Nephron (organoid): ENCODE data around the gene RXRA.

Source experiments
- H3K27ac Mint-ChIP-seq, 3 experiments: 2 replicates each; pipeline ENCODE4 v1.8.0; 2020; ENCODE audit warnings: mixed read lengths in 3 of 3, mild to moderate bottlenecking in 2 of 3, moderate library complexity in 1 of 3
- H3K27me3 Mint-ChIP-seq: 2 replicates; pipeline ENCODE4 v1.8.0; 2021; ENCODE audit warnings: low read depth, mild to moderate bottlenecking, moderate library complexity, mixed read lengths
- H3K36me3 Mint-ChIP-seq: 2 replicates; pipeline ENCODE4 v1.8.0; 2020; ENCODE audit warnings: low read depth, mixed read lengths
- H3K4me1 Mint-ChIP-seq: 2 replicates; pipeline ENCODE4 v1.8.0; 2020; ENCODE audit warnings: mixed read lengths
- H3K4me3 Mint-ChIP-seq, 3 experiments: 2 replicates each; pipeline ENCODE4 v1.8.0; 2020; ENCODE audit warnings: mild to moderate bottlenecking in 3 of 3, mixed read lengths in 3 of 3, moderate library complexity in 2 of 3
- H3K9me3 Mint-ChIP-seq: 2 replicates; pipeline ENCODE4 v1.8.0; 2020; ENCODE audit warnings: mixed read lengths
- TF ChIP-seq, protein P1 (sequence below), 3 experiments: fragments of 200-600 bp; sonication (generic); IDR thresholded peaks; one replicate each; pipeline ENCODE4 v1.5.0; 2021; ENCODE audit warnings: antibody characterized with exemption in 3 of 3; ENCODE audit not compliant: unreplicated experiment in 3 of 3

The RXRA gene

GRCh38 chr9:134377143-134377484 is 50.9 kb downstream of the RXRA start:
- TF ChIP-seq, protein P1, sequence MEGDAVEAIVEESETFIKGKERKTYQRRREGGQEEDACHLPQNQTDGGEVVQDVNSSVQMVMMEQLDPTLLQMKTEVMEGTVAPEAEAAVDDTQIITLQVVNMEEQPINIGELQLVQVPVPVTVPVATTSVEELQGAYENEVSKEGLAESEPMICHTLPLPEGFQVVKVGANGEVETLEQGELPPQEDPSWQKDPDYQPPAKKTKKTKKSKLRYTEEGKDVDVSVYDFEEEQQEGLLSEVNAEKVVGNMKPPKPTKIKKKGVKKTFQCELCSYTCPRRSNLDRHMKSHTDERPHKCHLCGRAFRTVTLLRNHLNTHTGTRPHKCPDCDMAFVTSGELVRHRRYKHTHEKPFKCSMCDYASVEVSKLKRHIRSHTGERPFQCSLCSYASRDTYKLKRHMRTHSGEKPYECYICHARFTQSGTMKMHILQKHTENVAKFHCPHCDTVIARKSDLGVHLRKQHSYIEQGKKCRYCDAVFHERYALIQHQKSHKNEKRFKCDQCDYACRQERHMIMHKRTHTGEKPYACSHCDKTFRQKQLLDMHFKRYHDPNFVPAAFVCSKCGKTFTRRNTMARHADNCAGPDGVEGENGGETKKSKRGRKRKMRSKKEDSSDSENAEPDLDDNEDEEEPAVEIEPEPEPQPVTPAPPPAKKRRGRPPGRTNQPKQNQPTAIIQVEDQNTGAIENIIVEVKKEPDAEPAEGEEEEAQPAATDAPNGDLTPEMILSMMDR (IDR thresholded peaks at IDR 0.05; ENCODE audit: unreplicated experiment in 3 of 3) = no peak
- H3K27ac Mint-ChIP-seq = peak overlapping the region in 1 of 3 experiments; percentile 38
- H3K36me3 Mint-ChIP-seq = no peaks in the 10 kb centered on the region

DNA sequence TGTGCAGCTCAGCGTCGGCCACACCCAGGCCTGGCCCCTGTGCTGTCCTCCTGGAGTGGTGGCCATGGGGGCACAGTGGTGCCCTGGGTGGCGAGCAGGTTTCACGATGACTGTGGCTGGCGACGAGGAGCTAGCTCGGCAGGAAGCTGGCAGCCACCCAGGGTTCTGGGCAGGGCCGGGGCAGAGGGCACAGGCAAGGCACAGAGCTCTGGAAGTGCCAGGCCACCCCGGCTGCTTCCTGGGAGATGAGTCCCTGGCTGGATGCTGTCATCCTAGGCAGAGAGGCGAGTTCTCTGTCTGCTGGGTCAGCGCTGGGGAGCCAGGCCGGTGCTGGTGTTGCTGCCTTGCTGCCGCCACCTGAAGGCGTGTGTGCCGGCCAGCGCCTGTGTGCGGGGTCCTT is 51.7 kb downstream of the RXRA start:
- H3K27ac Mint-ChIP-seq = peak overlapping the region in 1 of 3 experiments; percentile 38
- no peak overlapping the region for H3K4me3 Mint-ChIP-seq
- TF ChIP-seq, protein P1 (IDR thresholded peaks at IDR 0.05; ENCODE audit: unreplicated experiment in 3 of 3) = no peak
- H3K27me3 Mint-ChIP-seq = no peaks in the 10 kb centered on the region
- H3K9me3 Mint-ChIP-seq = no peaks in the 10 kb centered on the region
- H3K36me3 Mint-ChIP-seq = no peaks in the 10 kb centered on the region
- peaks cover 35% of the 10 kb centered on the region for H3K4me1 Mint-ChIP-seq

More at GRCh38 chr9:134377143-134377484, 50.9 kb downstream of the RXRA start:
- no peaks in the 10 kb centered on the region for H3K9me3 Mint-ChIP-seq
- H3K4me3 Mint-ChIP-seq = no peak overlapping the region
- H3K4me1 Mint-ChIP-seq = peaks cover 40% of the 10 kb centered on the region
- H3K27me3 Mint-ChIP-seq = no peaks in the 10 kb centered on the region

DNA sequence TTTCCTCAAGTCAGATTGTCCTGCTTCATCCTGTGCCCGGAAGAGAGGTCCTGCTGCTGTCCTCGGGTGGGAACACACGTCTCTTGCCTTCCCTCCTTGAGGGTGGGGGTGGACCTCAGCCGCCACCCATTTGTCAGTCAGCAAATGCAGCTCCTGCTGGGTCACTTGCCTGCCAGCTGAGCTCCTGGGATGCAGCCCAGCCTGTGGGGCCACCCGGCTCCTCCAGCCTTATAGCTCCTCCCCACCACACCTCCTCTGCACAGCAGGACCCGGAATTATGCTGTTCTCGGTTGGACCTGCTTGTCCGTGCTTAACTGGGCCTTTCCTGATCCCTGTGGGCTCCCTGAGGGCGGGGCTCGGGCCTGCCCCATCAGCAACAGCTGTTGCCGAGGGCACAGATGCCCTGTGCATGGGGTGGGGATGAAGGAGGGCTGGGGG is 52.7 kb downstream of the RXRA start:
- TF ChIP-seq, protein P1 (IDR thresholded peaks at IDR 0.05; ENCODE audit: unreplicated experiment in 3 of 3) = no peak
- peaks cover 36% of the 10 kb centered on the region for H3K4me1 Mint-ChIP-seq
- no peaks in the 10 kb centered on the region for H3K36me3 Mint-ChIP-seq
- H3K27ac Mint-ChIP-seq = peak overlapping the region in 2 of 3 experiments; percentile 15 to 31
- no peaks in the 10 kb centered on the region for H3K27me3 Mint-ChIP-seq
- H3K4me3 Mint-ChIP-seq = peak overlapping the region in 1 of 3 experiments; percentile 21
- no peaks in the 10 kb centered on the region for H3K9me3 Mint-ChIP-seq

GRCh38 chr9:134379831-134380365 is 53.6 kb downstream of the RXRA start:
- H3K9me3 Mint-ChIP-seq = no peaks in the 10 kb centered on the region
- H3K27ac Mint-ChIP-seq = no peak overlapping the region
- no peak overlapping the region for H3K4me3 Mint-ChIP-seq
- H3K36me3 Mint-ChIP-seq = no peaks in the 10 kb centered on the region
- TF ChIP-seq, protein P1 (IDR thresholded peaks at IDR 0.05; ENCODE audit: unreplicated experiment in 3 of 3) = no peak
- no peaks in the 10 kb centered on the region for H3K27me3 Mint-ChIP-seq
- peaks cover 37% of the 10 kb centered on the region for H3K4me1 Mint-ChIP-seq

DNA sequence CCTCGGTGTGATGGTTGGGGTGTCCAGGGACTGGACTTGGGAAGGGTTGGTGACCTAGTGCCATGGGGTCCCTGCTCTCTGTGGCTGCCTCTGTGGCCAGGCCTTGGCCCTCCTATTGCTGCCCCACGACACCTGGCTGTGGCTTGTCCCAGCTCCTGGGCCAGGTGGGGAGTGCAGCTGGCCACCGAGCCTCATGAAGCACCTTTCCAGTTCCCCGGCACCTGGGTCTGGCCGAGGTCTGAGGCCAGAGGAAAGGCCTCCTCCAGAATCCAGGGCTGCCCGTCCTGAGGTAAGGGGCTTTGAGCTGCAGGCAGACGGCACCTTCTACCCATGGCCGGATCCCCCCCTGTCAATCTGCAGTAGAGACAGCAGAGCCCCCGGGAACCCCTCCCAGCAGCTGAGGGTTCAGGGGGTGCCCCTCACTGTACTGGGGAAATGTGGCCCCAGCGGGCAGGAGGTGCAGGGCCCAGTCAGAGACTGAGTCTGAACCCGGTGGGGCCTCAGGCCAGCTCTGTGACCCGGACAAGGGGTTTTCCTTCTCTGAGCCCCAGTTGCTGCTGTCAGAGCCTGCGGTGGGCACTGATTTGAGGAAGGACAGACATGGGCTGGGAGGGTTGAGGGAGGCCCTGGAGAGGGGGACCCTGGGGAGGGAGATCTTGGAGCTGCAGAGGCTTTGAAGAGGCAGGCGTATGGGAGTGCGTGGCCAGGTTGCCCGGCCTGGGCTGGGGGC is 54.5 kb downstream of the RXRA start:
- H3K27ac Mint-ChIP-seq = peak overlapping the region in 2 of 3 experiments; percentile 48 to 78
- H3K4me3 Mint-ChIP-seq = no peak overlapping the region
- H3K36me3 Mint-ChIP-seq = no peaks in the 10 kb centered on the region
- TF ChIP-seq, protein P1 (IDR thresholded peaks at IDR 0.05; ENCODE audit: unreplicated experiment in 3 of 3) = no peak
- no peaks in the 10 kb centered on the region for H3K9me3 Mint-ChIP-seq
- no peaks in the 10 kb centered on the region for H3K27me3 Mint-ChIP-seq
- peaks cover 29% of the 10 kb centered on the region for H3K4me1 Mint-ChIP-seq

DNA sequence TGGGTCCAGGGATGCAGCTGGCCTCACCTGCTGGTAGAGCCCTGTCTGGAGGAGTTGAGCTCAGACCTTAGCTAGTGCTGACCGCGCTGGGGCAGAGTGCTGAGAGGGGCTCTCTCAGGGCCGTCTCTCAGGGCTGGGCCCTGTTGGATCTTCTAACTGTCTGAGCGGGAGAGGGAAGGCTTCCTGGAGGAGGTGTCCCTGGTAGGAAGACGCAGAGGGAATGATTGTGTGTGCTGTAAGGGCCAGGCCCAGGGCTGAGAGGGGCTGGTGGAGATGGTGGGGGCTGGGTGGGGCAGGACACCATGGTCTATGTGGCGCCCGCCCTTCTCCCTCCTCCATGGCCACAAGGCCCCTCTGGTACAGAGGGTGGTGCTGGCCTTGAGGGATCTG is 55.0 kb downstream of the RXRA start:
- Mint-ChIP-seq H3K4me3 (peak overlapping the region in 1 of 3 experiments; percentile 63), H3K4me1 (peaks cover 27% of the 10 kb centered on the region), H3K27ac (peak overlapping the region in 2 of 3 experiments; percentile 48 to 78), H3K9me3 (no peaks in the 10 kb centered on the region), H3K36me3 (no peaks in the 10 kb centered on the region), H3K27me3 (no peaks in the 10 kb centered on the region)
- TF ChIP-seq, protein P1 (IDR thresholded peaks at IDR 0.05; ENCODE audit: unreplicated experiment in 3 of 3) = no peak
